CD4-positive, alpha-beta memory T cell (primary cell): Measurements from ENCODE around the gene URGCP. TPM values are rescaled to one million over a fixed set of nuclear protein-coding genes. Genes with fewer than 3 reads are reported as not detected.
A peak's percentile ranks its signal among the peaks of the same experiment; 100 is the strongest.

Source experiments
- CTCF ChIA-PET: fragments of 350-600 bp; sonication (Branson Sonifier 250); formaldehyde crosslinking; loops from one replicate; lab custom pipeline; 2021; ENCODE audit warnings: inconsistent platforms; ENCODE audit not compliant: partially characterized antibody; lab: Charles Lee
- POLR2A ChIA-PET: fragments of 350-600 bp; sonication (Branson Sonifier 250); formaldehyde crosslinking; loops from one replicate; lab custom pipeline; 2021; ENCODE audit not compliant: partially characterized antibody; lab: Charles Lee
- DNase-seq, 5 donors: peaks; one replicate each; pipeline versions ENCODE4 v3.0.0 to v3.0.0-alpha.2; 2020 to 2022; ENCODE audit warnings: mixed read lengths in 1 of 5
- H3K27ac ChIP-seq: one replicate; pipeline ENCODE4 v1.7.0; 2013; ENCODE audit warnings: low read depth, low read length
- H3K27me3 ChIP-seq: 2 replicates; pipeline ENCODE4 v1.7.0; 2013; ENCODE audit warnings: mild to moderate bottlenecking, low read length, moderate library complexity; ENCODE audit not compliant: insufficient read depth
- H3K36me3 ChIP-seq: 2 replicates; pipeline ENCODE4 v1.7.0; 2013; ENCODE audit warnings: mild to moderate bottlenecking, low read length, moderate library complexity; ENCODE audit not compliant: insufficient read depth
- H3K4me1 ChIP-seq: 2 replicates; pipeline ENCODE4 v1.7.0; 2013; ENCODE audit warnings: mild to moderate bottlenecking, low read length, moderate library complexity; ENCODE audit not compliant: insufficient read depth
- H3K4me3 ChIP-seq, 2 donors: one replicate each; pipeline ENCODE4 v1.7.0; 2013; ENCODE audit warnings: low read length in 2 of 2, mild to moderate bottlenecking in 1 of 2
- H3K9me3 ChIP-seq, 2 donors: one replicate each; pipeline ENCODE4 v1.7.0; 2013; ENCODE audit warnings: low read length in 2 of 2, control low read depth in 1 of 2; ENCODE audit not compliant: control insufficient read depth in 1 of 2
- H3K27ac Mint-ChIP-seq, 7 donors: one replicate each; pipeline ENCODE4 v1.8.0; 2020 to 2021; ENCODE audit warnings: mixed read lengths in 7 of 7, mild to moderate bottlenecking in 6 of 7, inconsistent platforms in 3 of 7, moderate library complexity in 3 of 7
- H3K27me3 Mint-ChIP-seq, 2 donors: one replicate each; pipeline ENCODE4 v1.8.0; 2020 to 2021; ENCODE audit warnings: mixed read lengths in 2 of 2
- H3K36me3 Mint-ChIP-seq, 2 donors: one replicate each; pipeline ENCODE4 v1.8.0; 2020 to 2021; ENCODE audit warnings: mixed read lengths in 2 of 2, inconsistent platforms in 1 of 2, mild to moderate bottlenecking in 1 of 2
- H3K4me1 Mint-ChIP-seq, 4 donors: one replicate each; pipeline ENCODE4 v1.8.0; 2020 to 2021; ENCODE audit warnings: mixed read lengths in 4 of 4, mild to moderate bottlenecking in 1 of 4
- H3K4me3 Mint-ChIP-seq, 8 donors: one replicate each; pipeline ENCODE4 v1.8.0; 2020 to 2021; ENCODE audit warnings: mixed read lengths in 8 of 8, mild to moderate bottlenecking in 7 of 8, moderate library complexity in 6 of 8, inconsistent platforms in 3 of 8
- H3K9me3 Mint-ChIP-seq, 8 donors: one replicate each; pipeline ENCODE4 v1.8.0; 2020 to 2021; ENCODE audit warnings: mixed read lengths in 8 of 8, mild to moderate bottlenecking in 5 of 8, inconsistent platforms in 3 of 8, moderate library complexity in 1 of 8
- intact Hi-C: fragments of 100-400 bp; cut with micrococcal nuclease; formaldehyde crosslinking; loops from one replicate; pipeline ENCODE4 v1.15.1; 2023
- polyA plus RNA-seq, 2 donors: library from polyadenylated mRNA; unstranded; fragments of 300-500 nt; fragmentation: Illumina TruSeq; gene quantifications; one replicate each; pipeline ENCODE4 v1.2.3, GENCODE V29; 2021
- total RNA-seq, 2 experiments: library from RNA; stranded (reverse); gene quantifications; one replicate each; pipeline ENCODE4 v1.2.3, GENCODE V29; 2021

URGCP gene
- 10 to 100 TPM; 35.5 to 36.1 TPM for total RNA-seq
- polyA plus RNA-seq = 10 to 100 TPM; 17.1 to 28.9 TPM

- H3K27me3 ChIP-seq = no peaks in the 10 kb centered on the region
- peaks cover 0 to 6% of the 10 kb centered on the region in 2 donors for H3K36me3 Mint-ChIP-seq
- ChIA-PET POLR2A (interaction anchor here (2.2 kb wide), 1 partner anchor 19 kb away, joined by 18 read pairs; the partner anchor contains the start of gene UBE2D4), CTCF (no interaction called here)
- intact Hi-C loops = loop anchor here (1.0 kb wide), 2 partner anchors 20 to 37 kb away; partner anchors contain the start of genes MRPS24 and UBE2D4
- H3K27ac ChIP-seq = peak within 1 kb of the TSS; percentile 62
- no peaks in the 10 kb centered on the region for H3K27me3 Mint-ChIP-seq
- H3K4me1 ChIP-seq = peaks cover 26% of the 10 kb centered on the region
- DNase-seq = peak; percentile 42 to 55 (median 51)
- H3K9me3 ChIP-seq = no peaks in the 10 kb centered on the region
- H3K4me1 Mint-ChIP-seq = peaks cover 22 to 44% (median 32%) of the 10 kb centered on the region in 4 donors
- H3K4me3 Mint-ChIP-seq = peak within 1 kb of the TSS; percentile 94 to 98 (median 97)
- no peaks in the 10 kb centered on the region for H3K36me3 ChIP-seq
- no peaks in the 10 kb centered on the region for H3K9me3 Mint-ChIP-seq
- H3K4me3 ChIP-seq = peak within 1 kb of the TSS; percentile 36 to 70
- peak within 1 kb of the TSS; percentile 84 to 98 (median 96) for H3K27ac Mint-ChIP-seq
These were observed at the start of gene URGCP for GRCh38 chr7:43906331-43907010. TSS of gene URGCP (minus strand) at chr7:43906596. CDS start at chr7:43906575, 21 bp downstream.

- no peaks in the 10 kb centered on the region for H3K9me3 Mint-ChIP-seq
- H3K27ac Mint-ChIP-seq = peak overlapping the region in 6 of 7 donors; percentile 9 to 86 (median 70)
- peaks cover 11% of the 10 kb centered on the region for H3K4me1 ChIP-seq
- CTCF ChIA-PET = no interaction called here
- DNase-seq = peak in 1 of 5 donors; percentile 4
- peak overlapping the region in 2 of 8 donors; percentile 35 to 36 for H3K4me3 Mint-ChIP-seq
- H3K4me3 ChIP-seq = no peak overlapping the region
- H3K36me3 ChIP-seq = peaks cover 19% of the 10 kb centered on the region
- H3K9me3 ChIP-seq = no peaks in the 10 kb centered on the region
- H3K4me1 Mint-ChIP-seq = peaks cover 11 to 18% (median 12%) of the 10 kb centered on the region in 4 donors
- no peak overlapping the region for H3K27ac ChIP-seq
- H3K27me3 Mint-ChIP-seq = no peaks in the 10 kb centered on the region
- intact Hi-C loops = no loop called here
- no peaks in the 10 kb centered on the region for H3K27me3 ChIP-seq
- peaks cover 33 to 41% of the 10 kb centered on the region in 2 donors for H3K36me3 Mint-ChIP-seq
- POLR2A ChIA-PET = no interaction called here
These were observed 49.6 kb upstream of the URGCP start for GRCh38 chr7:43956027-43956426.

- DNase-seq = no peak
- Histone ChIP-seq H3K4me1 (peaks cover 11% of the 10 kb centered on the region), H3K27me3 (no peaks in the 10 kb centered on the region), H3K4me3 (no peak overlapping the region), H3K9me3 (no peaks in the 10 kb centered on the region), H3K36me3 (peaks cover 25% of the 10 kb centered on the region), H3K27ac (no peak overlapping the region)
- Mint-ChIP-seq H3K36me3 (peaks cover 37% of the 10 kb centered on the region in 2 donors), H3K4me3 (no peak overlapping the region), H3K27ac (peak overlapping the region in 3 of 7 donors; percentile 12 to 53 (median 43)), H3K27me3 (no peaks in the 10 kb centered on the region), H3K9me3 (no peaks in the 10 kb centered on the region), H3K4me1 (peaks cover 11 to 18% (median 12%) of the 10 kb centered on the region in 4 donors)
- intact Hi-C loops = no loop called here
- ChIA-PET CTCF (no interaction called here), POLR2A (interaction anchor here (0.7 kb wide), 1 partner anchor 120 kb away, joined by 3 read pairs; no protein-coding TSS in a partner anchor)
These were observed 48.3 kb upstream of the URGCP start for GRCh38 chr7:43954524-43955228.

- no peaks in the 10 kb centered on the region for H3K9me3 Mint-ChIP-seq
- no peaks in the 10 kb centered on the region for H3K27me3 ChIP-seq
- H3K36me3 Mint-ChIP-seq = peaks cover 40 to 42% of the 10 kb centered on the region in 2 donors
- POLR2A ChIA-PET = no interaction called here
- peaks cover 34% of the 10 kb centered on the region for H3K36me3 ChIP-seq
- peak overlapping the region in 1 of 7 donors; percentile 47 for H3K27ac Mint-ChIP-seq
- H3K4me3 ChIP-seq = no peak overlapping the region
- H3K9me3 ChIP-seq = no peaks in the 10 kb centered on the region
- no peak for DNase-seq
- intact Hi-C loops = no loop called here
- CTCF ChIA-PET = no interaction called here
- peaks cover 11% of the 10 kb centered on the region for H3K4me1 ChIP-seq
- H3K4me1 Mint-ChIP-seq = peaks cover 11 to 18% (median 12%) of the 10 kb centered on the region in 4 donors
- H3K4me3 Mint-ChIP-seq = no peak overlapping the region
- no peaks in the 10 kb centered on the region for H3K27me3 Mint-ChIP-seq
- no peak overlapping the region for H3K27ac ChIP-seq
These were observed 46.7 kb upstream of the URGCP start for GRCh38 chr7:43953071-43953470.

GRCh38 chr7:43952028-43952427 is 45.6 kb upstream of the URGCP start:
- no peak for DNase-seq
- POLR2A ChIA-PET = no interaction called here
- H3K9me3 ChIP-seq = no peaks in the 10 kb centered on the region
- H3K4me1 ChIP-seq = peaks cover 11% of the 10 kb centered on the region
- H3K27ac ChIP-seq = no peak overlapping the region
- Mint-ChIP-seq H3K36me3 (peaks cover 45 to 48% of the 10 kb centered on the region in 2 donors), H3K4me1 (peaks cover 11 to 18% (median 12%) of the 10 kb centered on the region in 4 donors), H3K27me3 (no peaks in the 10 kb centered on the region), H3K4me3 (no peak overlapping the region), H3K9me3 (no peaks in the 10 kb centered on the region), H3K27ac (no peak overlapping the region)
- no peaks in the 10 kb centered on the region for H3K27me3 ChIP-seq
- intact Hi-C loops = no loop called here
- CTCF ChIA-PET = no interaction called here
- H3K4me3 ChIP-seq = no peak overlapping the region
- H3K36me3 ChIP-seq = peaks cover 34% of the 10 kb centered on the region

GRCh38 chr7:43944286-43944685 is 37.9 kb upstream of the URGCP start:
- Histone ChIP-seq H3K4me1 (no peaks in the 10 kb centered on the region), H3K27ac (no peak overlapping the region), H3K27me3 (no peaks in the 10 kb centered on the region), H3K36me3 (peaks cover 6% of the 10 kb centered on the region), H3K9me3 (no peaks in the 10 kb centered on the region), H3K4me3 (no peak overlapping the region)
- Mint-ChIP-seq H3K9me3 (no peaks in the 10 kb centered on the region), H3K27me3 (no peaks in the 10 kb centered on the region), H3K4me3 (no peak overlapping the region), H3K36me3 (peaks cover 22 to 29% of the 10 kb centered on the region in 2 donors), H3K4me1 (no peaks in the 10 kb centered on the region), H3K27ac (peak overlapping the region in 2 of 7 donors; percentile 29 to 43)
- intact Hi-C loops = no loop called here
- no peak for DNase-seq
- CTCF ChIA-PET = interaction anchor here (1.2 kb wide), 1 partner anchor 15 kb away, joined by 3 read pairs; no protein-coding TSS in a partner anchor
- POLR2A ChIA-PET = interaction anchor here (1.5 kb wide), 1 partner anchor 18 kb away, joined by 5 read pairs; the partner anchor contains the start of gene UBE2D4
